Midbrain (tissue), 1 donor: ENCODE data around the gene RAC3.

Source experiments
- DNase-seq: peaks from one replicate; lab custom pipeline; 2025; lab: John Stamatoyannopoulos, UW

The RAC3 gene

GRCh38 chr17:82055965-82056728 lies 24.7 kb downstream of the RAC3 start:
- DNase-seq: no peak

- DNase-seq: no peak
Observed at GRCh38 chr17:82056729-82057621, 25.5 kb downstream of the RAC3 start.

GRCh38 chr17:82058230-82058854 lies 26.9 kb downstream of the RAC3 start:
- no peak for DNase-seq

- no peak for DNase-seq
Observed at GRCh38 chr17:82058855-82059249, 27.4 kb downstream of the RAC3 start.

GRCh38 chr17:82059272-82060000 lies 28.0 kb downstream of the RAC3 start:
- DNase-seq: no peak

- no peak for DNase-seq
Observed at GRCh38 chr17:82060001-82060380, 28.5 kb downstream of the RAC3 start.

GRCh38 chr17:82060614-82061013 lies 29.1 kb downstream of the RAC3 start:
- no peak for DNase-seq

- no peak for DNase-seq
Observed at GRCh38 chr17:82061047-82061925, 29.8 kb downstream of the RAC3 start.

GRCh38 chr17:82062076-82062983 lies 30.9 kb downstream of the RAC3 start:
- DNase-seq: no peak

GRCh38 chr17:82062984-82063368 lies 31.5 kb downstream of the RAC3 start:
- no peak for DNase-seq

GRCh38 chr17:82063424-82064415 lies 32.2 kb downstream of the RAC3 start:
- DNase-seq: no peak

GRCh38 chr17:82064433-82065192 lies 33.1 kb downstream of the RAC3 start:
- DNase-seq: no peak

- DNase-seq: no peak
Observed at GRCh38 chr17:82065193-82065637, 33.7 kb downstream of the RAC3 start.

GRCh38 chr17:82065638-82066303 lies 34.3 kb downstream of the RAC3 start, which contains the start of gene DUS1L:
Gene DUS1L, minus strand, starts transcription at chr17:82065804. Its CDS starts 745 bp downstream, at chr17:82065059.
- peak; percentile 44 for DNase-seq

GRCh38 chr17:82070611-82071010 lies 39.1 kb downstream of the RAC3 start:
- no peak for DNase-seq

GRCh38 chr17:82072827-82073226 lies 41.3 kb downstream of the RAC3 start:
- DNase-seq: no peak

GRCh38 chr17:82073446-82073845 lies 42.0 kb downstream of the RAC3 start:
- no peak for DNase-seq
